Amygdala (tissue), 56 donors: ENCODE results near the gene SSBP1.
"Not testable (repeated sequence)": the region's sequence is repeated elsewhere in the genome, so short reads cannot be mapped to it uniquely, and the experiment has no call there.

ENCODE experiments used
- DNase-seq, 56 donors: peaks; one replicate each; lab custom pipeline; 2025; lab: John Stamatoyannopoulos, UW

The SSBP1 gene, protein sequence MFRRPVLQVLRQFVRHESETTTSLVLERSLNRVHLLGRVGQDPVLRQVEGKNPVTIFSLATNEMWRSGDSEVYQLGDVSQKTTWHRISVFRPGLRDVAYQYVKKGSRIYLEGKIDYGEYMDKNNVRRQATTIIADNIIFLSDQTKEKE

DNA sequence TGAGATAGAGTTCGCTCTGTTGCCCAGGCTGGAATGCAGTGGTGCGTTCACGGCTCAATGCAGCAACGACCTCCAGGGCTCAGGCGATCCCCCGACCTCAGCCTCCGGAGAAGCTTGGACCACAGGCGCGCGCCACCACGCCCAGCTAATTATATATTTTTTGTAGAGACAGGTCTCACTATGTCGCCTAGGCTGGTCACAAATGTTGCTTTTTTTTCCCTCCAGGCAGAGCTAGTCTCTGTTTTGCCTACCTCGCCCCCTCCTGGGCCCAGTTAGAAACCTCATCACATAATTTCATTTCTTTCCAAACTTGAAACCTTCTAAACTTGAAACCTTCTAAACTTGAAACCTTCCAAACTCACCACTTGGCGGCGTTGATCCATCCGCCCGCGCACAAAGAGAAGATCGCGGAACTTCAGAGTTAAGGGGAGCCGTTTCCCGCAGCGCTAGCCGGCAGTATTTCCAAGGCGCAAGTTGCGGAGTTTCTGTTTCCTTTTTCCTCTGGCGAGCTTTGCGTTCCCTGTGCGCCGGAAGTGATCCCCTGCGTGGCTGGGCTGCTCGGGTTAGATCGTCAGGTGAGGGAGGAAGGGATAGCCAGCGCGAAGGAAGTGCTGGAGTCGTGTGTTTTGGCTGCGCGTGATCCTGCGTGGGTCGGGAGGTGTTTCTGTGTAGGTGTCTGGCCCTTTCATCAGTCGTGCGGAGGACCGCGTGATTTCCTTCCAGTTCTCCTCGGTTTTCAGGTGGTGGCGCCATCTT lies at the start of gene SSBP1:
Gene SSBP1, plus strand, starts transcription at position 523 of the 756 bp plus-strand sequence. CDS start 809 bp downstream, outside the sequence.
- DNase-seq, result peak; percentile 37 to 95 (median 84)

DNA sequence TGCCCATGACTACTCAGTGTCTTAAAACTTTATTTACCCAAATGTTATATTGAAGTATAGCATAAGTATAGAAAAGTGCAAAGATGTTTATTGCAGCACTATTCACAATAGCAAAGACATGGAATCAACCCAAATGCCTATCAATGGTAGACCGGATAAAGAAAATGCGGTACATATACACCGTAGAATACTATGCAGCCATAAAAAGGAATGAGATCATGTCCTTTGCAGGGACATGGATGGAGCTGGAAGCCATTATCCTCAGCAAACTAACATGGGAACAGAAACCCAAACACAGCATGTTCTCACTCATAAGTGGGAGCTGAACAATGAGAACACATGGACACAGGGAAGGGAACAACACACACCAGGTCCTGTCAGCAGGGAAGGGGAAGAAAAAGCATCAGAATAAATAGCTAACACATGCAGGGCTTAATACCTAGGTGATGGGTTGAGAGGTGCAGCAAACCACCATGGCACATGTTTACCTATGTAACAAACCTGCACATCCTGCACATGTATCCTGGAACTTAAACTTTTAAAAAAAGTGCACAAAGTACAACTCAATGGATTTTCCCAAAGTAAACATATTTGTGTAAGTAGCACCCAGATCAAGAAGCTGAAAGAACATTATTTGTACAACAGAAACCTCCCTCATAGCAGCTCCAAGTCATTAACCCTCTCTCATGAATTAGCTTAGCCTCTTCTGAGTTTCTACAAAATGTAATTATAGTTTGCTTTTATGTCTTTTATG lies 48.9 kb upstream of the SSBP1 start:
- not testable (repeated sequence) for DNase-seq

DNA sequence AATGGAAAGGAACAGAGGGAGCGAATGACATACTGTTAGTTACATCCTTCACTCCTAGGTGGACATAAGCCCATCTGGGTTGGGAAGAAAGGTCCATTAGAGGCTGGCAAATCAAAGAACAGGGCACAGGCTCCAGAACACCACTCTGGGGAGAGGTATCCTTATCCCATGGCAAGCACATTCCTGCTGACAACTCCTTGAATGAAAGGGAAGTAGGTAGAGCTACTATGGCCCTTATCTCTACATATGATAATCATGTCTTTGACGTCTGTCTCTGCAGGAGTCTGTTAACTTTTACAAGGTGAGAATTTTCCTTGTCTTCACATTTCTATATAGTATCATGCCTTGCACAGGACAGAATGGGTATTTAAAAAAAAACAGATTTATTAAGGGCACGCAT lies 46.6 kb upstream of the SSBP1 start:
- DNase-seq, result no peak

DNA sequence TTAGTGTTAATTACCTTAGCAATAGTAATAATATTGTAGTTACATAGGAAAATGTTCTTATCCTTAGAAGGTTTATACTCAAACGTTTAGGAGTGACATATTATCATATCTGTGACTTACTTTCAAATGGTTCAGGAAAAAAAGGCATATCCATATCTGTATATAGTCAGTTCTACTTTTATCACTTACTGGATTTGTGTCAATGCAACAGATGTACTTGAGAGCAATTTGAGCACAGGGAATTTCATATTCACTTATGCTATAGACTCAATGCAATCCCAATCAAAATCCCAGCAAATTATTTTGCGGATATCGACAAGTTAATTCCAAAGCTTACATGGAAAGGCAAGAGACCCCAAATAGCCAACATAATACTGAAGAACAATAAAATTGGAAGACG lies 46.2 kb upstream of the SSBP1 start:
- no peak for DNase-seq

DNA sequence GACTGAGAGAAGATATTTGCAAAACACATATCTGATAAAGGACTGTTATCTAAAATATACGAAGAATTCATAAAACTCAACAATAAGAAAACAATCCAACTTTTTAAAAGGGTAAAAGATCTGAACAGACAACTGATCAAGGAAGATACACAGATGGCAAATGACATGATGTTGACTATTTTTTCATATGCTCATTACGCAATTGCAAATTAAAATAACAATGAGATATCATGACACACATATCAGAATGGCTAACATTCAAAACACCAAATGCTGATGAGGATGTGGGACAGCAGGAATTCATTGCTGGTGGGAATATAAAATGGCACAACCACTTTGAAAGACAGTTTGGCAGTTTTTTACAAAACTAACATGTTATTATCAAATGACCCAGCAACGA lies 45.1 kb upstream of the SSBP1 start:
- DNase-seq, result no peak

DNA sequence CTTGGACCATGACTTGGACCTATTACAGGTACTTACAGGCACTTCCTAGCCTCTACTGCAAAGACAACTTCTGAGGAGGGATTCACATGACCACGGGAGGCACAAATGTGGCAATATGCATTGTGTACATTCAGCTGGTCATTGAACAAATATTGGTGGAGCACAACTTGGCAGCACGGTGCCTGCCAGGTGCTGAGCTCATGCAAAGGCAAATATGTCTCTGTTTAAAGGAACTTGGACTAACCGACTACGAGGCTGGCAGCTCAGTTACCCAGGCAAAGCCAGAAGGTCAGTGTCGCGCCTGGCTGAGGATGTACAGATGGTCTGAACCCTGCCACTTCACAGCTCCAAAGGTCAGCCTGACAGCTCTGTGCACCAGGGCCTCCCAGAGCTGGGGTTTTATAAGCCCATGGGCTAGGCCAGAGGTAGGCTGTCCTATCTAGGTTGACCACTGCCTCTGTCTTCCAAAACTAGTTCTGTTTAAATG lies 42.3 kb upstream of the SSBP1 start:
- DNase-seq, result no peak

DNA sequence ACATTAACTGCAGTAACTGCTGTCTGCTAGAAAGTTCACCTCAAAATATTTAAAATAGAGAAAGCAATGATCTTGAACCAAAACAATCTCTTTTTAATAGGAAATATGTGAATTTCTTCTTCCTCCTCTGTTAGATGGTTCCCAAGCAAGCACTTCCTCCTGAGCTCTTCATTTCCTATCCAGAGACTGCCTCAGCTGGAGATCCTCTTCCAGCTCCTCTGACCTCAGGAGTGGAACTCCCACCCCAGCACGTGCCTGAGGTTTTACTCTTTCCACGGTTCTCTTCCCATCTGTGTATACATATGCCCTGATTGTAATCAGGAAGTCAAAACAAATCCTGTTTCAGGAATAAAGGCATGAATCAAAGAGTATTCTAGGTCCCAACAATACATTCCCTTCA lies 41.8 kb upstream of the SSBP1 start:
- no peak for DNase-seq

DNA sequence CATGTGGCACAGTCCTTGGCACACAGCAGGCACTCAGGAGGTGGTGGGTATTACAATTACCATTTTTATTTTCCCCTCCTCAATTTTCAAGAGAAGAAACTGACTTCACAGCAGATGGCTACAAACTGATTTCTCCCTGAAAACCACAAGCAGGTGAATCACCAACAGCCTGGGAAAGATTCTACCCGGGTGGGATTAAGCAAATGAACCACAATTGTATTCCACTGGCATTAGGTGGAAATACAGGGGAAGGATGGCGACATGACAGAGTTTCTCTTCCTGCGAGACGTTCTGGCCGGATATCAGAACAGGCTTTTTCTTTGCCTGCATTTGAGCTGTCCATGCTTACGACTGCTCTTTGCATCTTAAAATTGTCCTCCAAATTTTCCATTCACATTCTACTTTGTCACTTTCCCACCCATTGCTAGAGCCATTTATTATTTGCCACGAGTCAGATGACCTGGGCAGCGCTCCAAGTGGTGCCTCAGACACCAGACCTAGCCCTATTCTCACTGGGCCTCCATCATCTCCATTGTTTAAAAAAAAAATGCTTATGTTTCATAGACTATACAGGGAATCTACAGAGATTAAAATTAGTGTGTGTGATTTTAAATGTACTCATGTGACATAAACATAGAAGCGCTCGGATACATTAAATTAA lies 40.8 kb upstream of the SSBP1 start:
- DNase-seq, result peak in 32 of 56 donors; percentile 8 to 80 (median 50)

DNA sequence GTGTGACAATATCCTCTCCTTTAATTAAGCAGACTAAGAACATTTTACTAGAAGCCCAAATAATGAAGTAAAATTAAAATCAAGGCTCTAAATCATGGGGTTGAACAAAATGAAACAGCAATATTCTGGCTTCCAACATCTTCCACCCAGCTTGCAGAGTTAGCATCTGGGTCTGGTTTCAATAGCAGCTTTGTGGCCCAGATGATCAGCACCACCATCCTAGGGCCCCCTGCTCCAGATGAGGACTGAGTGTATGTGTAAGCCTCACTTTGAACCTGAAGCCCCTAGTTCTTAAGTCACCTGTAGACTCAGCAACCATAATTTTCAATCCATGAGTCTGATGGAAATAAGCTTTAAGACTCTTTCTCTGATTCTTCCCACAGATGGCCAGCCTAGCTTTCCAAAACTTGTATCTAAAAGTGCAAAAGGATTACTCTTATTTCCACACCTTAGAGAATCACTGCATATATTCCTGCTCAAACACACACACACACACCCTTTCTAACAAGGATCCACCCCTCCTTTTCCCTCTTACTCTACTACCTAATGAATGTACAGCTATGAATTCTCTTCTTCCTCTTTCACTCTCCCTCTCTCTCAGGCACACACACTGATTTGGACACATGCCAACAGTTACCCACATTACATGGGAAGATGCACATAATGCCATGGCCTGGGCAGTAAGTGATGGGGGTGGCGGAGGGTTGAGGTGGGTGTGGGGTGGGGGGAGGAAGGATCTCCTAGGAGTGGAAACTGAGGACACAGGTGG lies 39.7 kb upstream of the SSBP1 start:
- DNase-seq, result peak in 1 of 56 donors; percentile 39

DNA sequence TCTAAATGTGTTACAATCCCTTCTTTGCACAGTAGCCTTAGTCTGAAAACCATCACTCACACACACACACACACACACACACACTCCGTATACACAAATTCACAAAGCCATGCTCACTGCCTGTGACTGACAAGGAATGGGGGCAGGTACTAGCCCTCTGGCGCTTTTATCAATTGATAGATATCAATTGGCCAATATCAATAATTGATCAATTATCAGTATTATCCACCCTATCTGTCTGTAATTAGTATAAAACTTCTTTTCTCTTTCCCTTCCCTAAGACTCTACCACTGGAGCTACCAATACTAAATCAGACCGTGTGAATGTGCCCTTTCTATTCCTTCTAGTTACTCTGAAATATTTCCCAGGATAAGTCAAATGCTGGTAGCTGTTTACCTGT lies 38.3 kb upstream of the SSBP1 start:
- DNase-seq, result no peak

DNA sequence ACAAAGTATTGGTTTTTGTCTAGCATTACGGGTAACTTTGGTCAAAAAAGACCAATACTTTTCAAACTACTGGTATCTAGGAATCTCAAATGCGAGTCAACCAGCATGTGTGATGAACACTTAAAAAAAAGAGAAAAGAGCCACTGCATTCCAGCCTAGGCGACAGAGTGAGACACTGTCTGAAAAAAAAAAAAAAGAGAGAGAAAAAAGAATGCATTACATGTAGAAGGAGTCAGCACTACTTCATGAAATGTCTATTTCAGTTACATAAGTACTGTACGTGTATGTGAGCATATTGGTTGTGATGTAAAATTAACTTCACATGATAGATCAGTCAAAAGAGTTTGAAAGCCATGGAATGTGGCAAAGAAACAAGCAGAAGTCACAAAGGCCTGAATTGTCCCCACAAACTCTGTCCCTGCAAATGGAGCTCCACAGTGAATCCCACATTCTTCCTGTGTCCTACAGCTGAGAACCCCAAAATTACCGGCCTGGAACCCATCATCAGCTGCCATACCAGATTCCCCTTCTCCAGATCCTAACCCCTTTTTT lies 37.8 kb upstream of the SSBP1 start:
- peak in 1 of 56 donors; percentile 44 for DNase-seq

DNA sequence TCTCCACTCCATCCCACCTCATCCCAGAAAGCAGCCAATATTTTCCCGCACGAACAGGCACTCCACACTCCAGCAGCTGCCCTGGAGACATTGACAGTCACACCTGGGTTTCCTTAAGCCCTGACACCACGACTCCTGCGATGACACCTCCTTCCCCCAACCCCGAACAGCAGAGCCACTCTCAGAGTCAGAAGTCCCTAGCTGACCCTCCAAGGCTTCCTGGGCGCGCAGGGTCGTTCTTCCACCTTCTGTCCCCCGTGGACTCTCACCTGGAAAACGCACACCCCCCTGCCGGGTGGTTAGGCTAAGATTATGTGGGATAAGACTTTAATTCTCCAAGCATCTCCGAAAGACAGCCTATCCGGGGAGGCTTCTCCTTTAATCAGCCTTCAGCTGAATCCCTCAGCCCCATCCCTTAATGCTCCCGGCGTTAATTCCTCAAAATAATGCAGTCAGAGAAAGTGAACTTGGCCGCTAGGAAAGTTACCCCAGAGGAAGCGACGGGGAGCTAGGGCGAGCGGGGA lies 37.2 kb upstream of the SSBP1 start:
- peak in 7 of 56 donors; percentile 9 to 44 (median 20) for DNase-seq

DNA sequence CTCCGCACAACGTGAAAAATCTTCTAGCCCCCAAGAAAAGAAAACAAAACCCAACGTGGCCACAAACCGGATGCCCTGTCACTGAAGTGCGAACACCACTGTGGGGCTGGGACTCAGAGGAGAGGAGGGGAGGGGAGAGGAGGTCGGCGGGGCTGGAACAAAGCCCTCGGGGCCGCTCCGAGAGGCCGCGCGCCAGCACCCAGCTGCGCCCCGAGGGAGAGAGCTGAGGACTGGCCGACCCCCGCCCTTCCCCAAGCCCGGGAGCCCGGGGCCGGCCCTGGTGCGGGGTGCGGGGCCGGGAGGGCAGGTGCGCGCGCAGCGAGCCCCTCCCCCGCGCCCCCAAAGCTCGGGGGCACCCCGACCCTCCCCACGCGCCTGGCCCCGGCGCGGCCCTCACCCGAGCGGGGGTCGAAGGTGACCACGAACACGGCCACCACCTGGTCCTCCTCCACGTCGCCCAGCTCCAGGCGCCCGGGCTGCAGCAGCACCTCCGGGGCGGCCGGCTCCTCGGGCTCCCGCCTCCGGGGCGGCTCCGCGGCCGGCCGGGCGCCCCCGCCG lies 36.6 kb upstream of the SSBP1 start:
- DNase-seq, result peak in 28 of 56 donors; percentile 8 to 74 (median 44)

DNA sequence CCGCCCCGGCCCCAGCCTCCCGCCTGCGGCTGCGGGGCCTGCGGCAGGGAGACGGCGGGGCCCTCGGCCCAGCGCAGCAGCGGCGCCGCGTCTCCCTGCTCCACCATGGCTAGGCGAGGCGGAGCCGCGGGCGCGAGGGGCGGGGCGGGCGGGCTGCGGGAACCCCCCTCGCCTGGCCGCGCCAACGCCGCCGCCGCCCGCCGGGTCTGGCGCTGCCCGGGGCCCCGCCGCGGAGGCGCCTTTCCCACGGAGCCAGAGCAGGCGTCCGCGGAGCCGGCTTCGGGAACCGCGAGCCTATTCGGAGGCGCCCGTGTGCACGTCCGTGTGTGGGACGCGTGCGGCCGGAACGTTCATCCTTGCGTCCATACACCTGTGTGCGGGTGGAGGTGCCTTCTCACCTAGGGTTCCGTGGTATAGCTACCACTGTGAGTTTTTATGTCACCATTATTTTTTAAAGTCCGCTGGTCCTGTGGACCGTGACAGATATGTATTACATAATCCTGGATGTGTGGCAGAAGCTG lies 36.1 kb upstream of the SSBP1 start, which contains the start of gene DENND11:
Gene DENND11, minus strand, starts transcription at position 120 of the 521 bp plus-strand sequence. Its CDS starts 13 bp downstream, at position 107.
- peak in 25 of 56 donors; percentile 9 to 68 (median 43) for DNase-seq

DNA sequence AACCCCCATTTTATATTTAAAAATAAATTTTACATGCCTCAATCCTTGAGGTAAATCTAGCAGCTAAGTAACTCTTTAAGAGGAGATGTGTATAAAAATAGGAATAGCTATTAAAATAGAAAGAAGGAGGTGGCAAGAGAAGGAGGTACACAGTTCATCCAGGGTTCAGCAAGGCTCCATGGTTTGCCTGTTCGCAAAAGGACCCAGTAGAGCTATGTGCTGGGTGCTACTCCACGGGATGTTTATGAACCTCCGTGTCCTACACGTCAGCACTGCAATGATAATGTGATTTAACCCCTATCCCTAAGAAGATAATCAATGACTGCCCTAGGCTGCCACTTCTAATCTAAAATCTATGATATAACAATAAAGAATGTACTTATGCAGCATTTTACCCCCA lies 35.3 kb upstream of the SSBP1 start:
- DNase-seq, result no peak

DNA sequence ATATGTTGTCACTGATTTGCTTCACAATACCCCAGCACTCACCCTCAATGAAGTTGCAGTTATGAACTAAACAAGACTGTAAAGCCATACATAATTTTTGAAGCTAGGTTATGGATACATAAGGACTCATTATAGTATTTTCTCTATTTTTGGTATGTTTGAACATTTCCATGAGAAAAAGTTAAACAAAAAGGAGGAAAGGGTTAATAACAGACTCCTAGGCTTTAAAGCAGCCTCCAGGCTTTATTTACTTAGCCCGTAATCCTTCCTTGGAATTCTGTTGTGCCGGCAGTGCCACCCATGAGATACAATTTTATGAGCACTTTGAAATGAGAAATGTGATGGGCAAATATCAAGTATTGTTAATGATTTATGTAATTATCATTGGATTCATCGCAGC lies 34.0 kb upstream of the SSBP1 start:
- DNase-seq, result no peak

DNA sequence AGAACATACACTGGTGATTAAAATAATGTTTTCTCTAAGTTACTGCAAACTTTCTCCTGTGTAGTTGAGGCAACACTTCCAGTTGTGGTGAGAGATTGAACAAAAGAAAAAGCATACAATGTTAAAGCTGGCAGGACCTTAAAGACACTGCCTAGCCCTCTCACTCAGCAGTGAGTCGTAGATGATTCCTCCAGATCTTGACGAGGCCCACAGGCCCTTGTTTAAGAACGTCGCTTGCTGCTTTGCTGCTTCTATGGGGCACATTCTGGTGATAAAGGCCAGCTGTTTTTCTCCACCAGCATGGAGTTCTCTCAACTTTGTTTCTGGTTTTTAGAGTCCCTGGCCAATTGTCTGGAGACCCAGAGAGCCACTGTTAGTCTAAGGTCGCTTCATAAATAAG lies 33.4 kb upstream of the SSBP1 start:
- no peak for DNase-seq

DNA sequence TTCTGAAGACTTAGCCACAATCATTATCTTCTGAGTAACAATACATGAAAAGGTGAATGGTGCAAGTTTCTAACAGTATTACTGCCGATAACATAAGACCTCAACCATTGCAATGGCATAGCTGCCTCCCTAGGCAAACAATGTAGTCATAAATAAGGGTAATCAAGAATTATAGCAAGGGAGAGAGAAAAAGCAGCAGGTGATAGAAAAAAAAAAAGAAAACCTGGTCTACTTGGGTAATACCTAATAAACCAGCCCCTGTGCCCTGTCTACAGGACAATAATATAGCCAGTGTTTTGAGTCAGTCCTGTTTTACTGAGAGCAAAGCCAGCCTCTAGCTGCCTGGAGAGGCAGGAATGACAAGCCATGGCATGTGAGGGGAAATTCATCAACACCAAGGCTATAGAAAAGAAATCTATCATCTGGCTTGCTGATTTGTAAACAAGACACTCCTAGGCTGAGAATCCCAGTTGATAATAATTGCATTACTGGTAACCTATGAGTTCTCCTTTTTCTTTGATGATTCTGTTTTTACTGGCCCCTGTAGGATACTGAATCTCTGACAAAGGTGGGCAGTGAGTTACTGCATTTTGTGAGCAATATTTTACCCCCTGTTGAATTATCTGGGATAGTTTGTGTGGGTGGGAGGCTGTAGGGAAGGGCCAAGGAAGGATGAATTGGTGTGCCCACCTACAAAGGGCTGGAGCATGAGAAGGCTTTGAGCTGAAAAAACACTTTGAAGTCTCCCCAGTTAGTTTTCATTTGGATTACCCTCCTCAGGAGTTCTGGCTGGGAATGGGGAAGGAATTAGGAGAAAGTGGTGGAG lies 31.7 kb upstream of the SSBP1 start:
- DNase-seq, result no peak
